OCI-LY7 (cell line): ENCODE results near the gene SCAMP2. TPM values are rescaled to one million over a fixed set of nuclear protein-coding genes. Genes with fewer than 3 reads are reported as not detected.

ENCODE experiments used
- BruUV-seq: library from RNA; stranded (reverse); fragments of 400-500 nt; replicated peaks from 2 replicates; lab custom pipeline; 2021; lab: Mats Ljungman, UMichigan
- CTCF ChIA-PET: fragments of 300-600 bp; sonication (Branson Sonifier 250); formaldehyde crosslinking; loops from one replicate; lab custom pipeline; 2022; ENCODE audit warnings: antibody characterized with exemption; ENCODE audit not compliant: unreplicated experiment; lab: Charles Lee
- POLR2A ChIA-PET: fragments of 300-600 bp; sonication (Branson Sonifier 250); formaldehyde crosslinking; loops from one replicate; lab custom pipeline; 2022; ENCODE audit warnings: antibody characterized with exemption; lab: Charles Lee
- DNase-seq: peaks from one replicate; pipeline ENCODE4 v3.0.0-alpha.2; 2015; ENCODE audit warnings: low spot score
- H2AFZ ChIP-seq: fragments of 200-600 bp; sonication (generic), shearing (Covaris generic); 2 replicates; pipeline ENCODE4 v1.6.1; 2014; ENCODE audit warnings: mild to moderate bottlenecking, antibody characterized with exemption, low read length, moderate library complexity
- H3K27ac ChIP-seq: fragments of 200-600 bp; sonication (generic); 2 replicates; pipeline ENCODE4 v1.5.1; 2014; ENCODE audit warnings: mixed run types, low read depth, mild to moderate bottlenecking, moderate library complexity, low read length, inconsistent platforms; ENCODE audit not compliant: poor library complexity, severe bottlenecking
- H3K36me3 ChIP-seq: fragments of 200-600 bp; sonication (generic); 2 replicates; pipeline ENCODE4 v1.6.1; 2014; ENCODE audit warnings: mild to moderate bottlenecking, antibody characterized with exemption, low read length, moderate library complexity, mixed read lengths; ENCODE audit not compliant: insufficient read depth
- H3K4me1 ChIP-seq: fragments of 200-600 bp; sonication (generic); 2 replicates; pipeline ENCODE4 v1.5.1; 2014; ENCODE audit warnings: mild to moderate bottlenecking, low read length; ENCODE audit not compliant: insufficient read depth, poor library complexity, severe bottlenecking
- H3K4me2 ChIP-seq: fragments of 200-600 bp; sonication (generic); 2 replicates; pipeline ENCODE4 v1.6.1; 2014; ENCODE audit warnings: mild to moderate bottlenecking, low read length
- H3K4me3 ChIP-seq: fragments of 200-600 bp; sonication (generic); 2 replicates; pipeline ENCODE4 v1.5.1; 2014; ENCODE audit warnings: mild to moderate bottlenecking, low read depth, low read length; ENCODE audit not compliant: poor library complexity, severe bottlenecking
- H3K79me2 ChIP-seq: fragments of 200-600 bp; sonication (generic); 2 replicates; pipeline ENCODE4 v1.6.1; 2016; ENCODE audit warnings: low read depth, mild to moderate bottlenecking, low read length, moderate library complexity, mixed read lengths; ENCODE audit not compliant: insufficient read depth
- H3K9me2 ChIP-seq: fragments of 200-600 bp; sonication (generic); 2 replicates; pipeline ENCODE4 v1.6.1; 2016; ENCODE audit warnings: mild to moderate bottlenecking, low read length, mixed read lengths; ENCODE audit not compliant: insufficient read depth
- H3K9me3 ChIP-seq: fragments of 200-600 bp; sonication (generic); 2 replicates; pipeline ENCODE4 v1.6.1; 2014; ENCODE audit warnings: mild to moderate bottlenecking, mixed run types, low read length, mixed read lengths
- H4K20me1 ChIP-seq: fragments of 200-600 bp; sonication (generic); 2 replicates; pipeline ENCODE4 v1.6.1; 2014; ENCODE audit warnings: mild to moderate bottlenecking, antibody characterized with exemption, low read length, moderate library complexity, mixed read lengths; ENCODE audit not compliant: insufficient read depth
- CTCF ChIP-seq: fragments of 200-600 bp; sonication (generic); conservative IDR thresholded peaks from 2 replicates; pipeline ENCODE4 v1.5.1; 2014; ENCODE audit warnings: mild to moderate bottlenecking, antibody characterized with exemption, low read length, moderate library complexity, mixed read lengths
- EZH2phosphoT487 ChIP-seq: fragments of 200-600 bp; sonication (generic); IDR thresholded peaks from 2 replicates; pipeline ENCODE4 v1.6.1; 2018; ENCODE audit warnings: low read depth, borderline replicate concordance, mild to moderate bottlenecking, mixed run types, antibody characterized with exemption, low read length, moderate library complexity, mixed read lengths
- intact Hi-C: fragments of 100-400 bp; cut with micrococcal nuclease; formaldehyde crosslinking; loops from one replicate; pipeline ENCODE4 v1.10.0; 2022; ENCODE audit not compliant: unreplicated experiment
- total RNA-seq, 2 experiments: library from RNA; depleted of rRNA in 1 of 2; stranded (reverse); fragments of >200 nt in 1 of 2; shearing (Covaris generic) in 1 of 2; gene quantifications; 2 replicates each; pipeline ENCODE4 v1.2.3, GENCODE V29; 2014 to 2022

Gene SCAMP2
- total RNA-seq, 2 experiments from 2014 or later: 24.6 to 55.2 TPM

- intact Hi-C loops: no loop called here
- H3K4me2 ChIP-seq: peak overlapping the region; percentile 66; the same call in 1 of the 2 replicates
- DNase-seq: no peak
- H3K9me2 ChIP-seq: no peaks in the 10 kb centered on the region
- H3K9me3 ChIP-seq: no peaks in the 10 kb centered on the region
- TF ChIP-seq EZH2phosphoT487 (no peak), CTCF (no peak)
- POLR2A ChIA-PET: interaction anchor here (0.6 to 1.0 kb wide), 3 partner anchors 26 to 37 kb away, joined by 3 read pairs; no protein-coding TSS in a partner anchor
- CTCF ChIA-PET: interaction anchor here (0.6 to 1.7 kb wide), 4 partner anchors 26 to 134 kb away, joined by 3 to 13 read pairs (median 4); no protein-coding TSS in a partner anchor
- no peaks in the 10 kb centered on the region for H4K20me1 ChIP-seq
- no peak overlapping the region for H2AFZ ChIP-seq
- no peak overlapping the region for H3K4me3 ChIP-seq
- H3K4me1 ChIP-seq: peaks cover 35% of the 10 kb centered on the region
- BruUV-seq: no TSS peak
- peaks cover 21% of the 10 kb centered on the region for H3K36me3 ChIP-seq
- H3K27ac ChIP-seq: no peak overlapping the region
- H3K79me2 ChIP-seq: no peaks in the 10 kb centered on the region
Observed at GRCh38 chr15:74844319-74845207, 28.6 kb downstream of the SCAMP2 start.

DNA sequence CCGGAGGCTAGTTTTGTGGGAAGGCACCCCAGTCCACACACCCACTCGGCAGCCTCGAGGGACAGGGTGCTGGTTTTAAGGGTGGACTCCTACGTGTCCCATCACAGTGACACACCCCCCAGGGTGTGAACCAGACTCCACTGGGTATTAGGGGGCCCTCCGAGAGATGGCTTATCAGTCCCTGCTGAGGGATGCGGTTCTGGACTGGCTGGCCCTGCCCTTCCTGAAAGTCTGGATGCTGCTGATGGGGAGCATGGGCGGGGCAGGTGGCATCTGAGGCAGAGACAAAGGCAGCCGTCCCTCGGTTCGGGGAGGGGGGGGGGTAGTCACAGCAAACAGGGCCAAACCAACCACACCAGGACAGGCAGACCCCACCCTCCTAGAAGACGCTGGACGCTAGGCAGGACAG lies 29.3 kb downstream of the SCAMP2 start:
- Histone ChIP-seq H3K79me2 (no peaks in the 10 kb centered on the region), H3K27ac (peak overlapping the region; percentile 47), H3K4me1 (peaks cover 35% of the 10 kb centered on the region), H2AFZ (no peak overlapping the region), H4K20me1 (no peaks in the 10 kb centered on the region), H3K4me2 (peak overlapping the region; percentile 66), H3K4me3 (peak overlapping the region; percentile 73), H3K36me3 (peaks cover 20% of the 10 kb centered on the region), H3K9me2 (no peaks in the 10 kb centered on the region), H3K9me3 (no peaks in the 10 kb centered on the region)
- CTCF ChIA-PET: interaction anchor here (0.5 to 1.7 kb wide), 5 partner anchors 12 to 135 kb away, joined by 3 to 13 read pairs (median 4); no protein-coding TSS in a partner anchor
- TF ChIP-seq CTCF (no peak), EZH2phosphoT487 (no peak)
- POLR2A ChIA-PET: no interaction called here
- BruUV-seq: TSS peak; percentile 49
- no peak for DNase-seq
- intact Hi-C loops: loop anchor here (1.0 to 2.0 kb wide), 2 partner anchors 57 to 73 kb away; no protein-coding TSS in a partner anchor
